NCI-H1436 treated with DMSO at 0.1 percent for 48 hours (cell line): Measurements from ENCODE around the gene UBR3.
"Not testable (repeated sequence)": the region's sequence is repeated elsewhere in the genome, so short reads cannot be mapped to it uniquely, and the experiment has no call there.

Experiments used
- DNase-seq: peaks from one replicate; lab custom pipeline; 2025; lab: John Stamatoyannopoulos, UW

The UBR3 gene

DNA sequence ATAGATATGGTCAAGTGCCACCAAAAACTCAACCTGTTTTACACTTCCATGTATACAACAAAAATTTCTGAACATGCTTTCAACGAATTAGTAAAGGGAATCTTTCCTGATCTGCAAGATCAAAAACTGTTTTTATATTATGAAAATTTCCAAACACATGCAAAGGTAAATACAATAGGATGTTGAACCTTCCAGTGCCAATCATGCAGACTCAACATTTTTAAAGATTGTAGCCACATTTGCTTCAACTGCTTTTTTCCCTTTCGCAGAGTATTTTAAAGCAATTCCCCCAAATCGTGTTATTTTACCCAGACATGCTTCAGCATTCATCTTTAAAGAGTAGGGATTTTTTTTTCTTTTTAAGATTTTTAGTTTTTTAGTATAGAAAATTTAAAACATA is 40.3 kb downstream of the UBR3 start:
- DNase-seq: no peak

DNA sequence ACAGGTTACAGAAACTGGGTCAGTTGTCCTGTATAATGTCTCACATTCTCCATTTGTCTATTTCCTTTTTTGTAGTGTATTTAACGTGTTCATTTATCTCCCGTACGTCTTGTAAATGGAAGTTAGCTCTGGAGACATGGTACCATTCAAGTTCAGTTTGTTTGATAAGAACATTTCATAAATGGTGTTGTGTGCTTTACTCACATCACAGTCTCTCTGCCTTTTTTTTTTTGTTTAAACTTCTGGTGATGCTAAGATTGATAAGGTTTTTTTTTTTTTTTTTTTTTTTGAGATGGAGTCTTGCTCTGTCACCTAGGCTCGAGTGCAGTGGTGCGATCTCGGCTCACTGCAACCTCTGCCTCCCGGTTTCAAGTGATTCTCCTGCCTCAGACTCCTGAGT is 41.7 kb downstream of the UBR3 start:
- DNase-seq: no peak

DNA sequence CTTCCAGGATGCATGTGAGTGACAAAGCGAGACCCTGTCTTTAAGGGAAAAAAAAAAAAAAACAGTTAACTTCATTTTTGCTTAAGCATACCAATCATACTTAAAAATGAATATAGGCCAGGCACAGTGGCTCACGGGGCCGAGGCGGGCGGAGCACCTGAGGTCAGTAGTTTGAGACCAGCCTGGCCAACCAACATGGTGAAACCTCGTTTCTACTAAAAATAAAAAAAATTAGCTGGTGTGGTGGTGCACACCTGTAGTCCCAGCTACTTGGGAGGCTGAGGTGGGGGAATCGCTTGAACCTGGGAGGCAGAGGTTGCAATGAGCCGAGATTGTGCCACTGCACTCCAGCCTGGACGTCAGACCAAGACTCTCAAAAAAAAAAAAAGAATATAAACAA is 44.1 kb downstream of the UBR3 start:
- DNase-seq: not testable (repeated sequence)

DNA sequence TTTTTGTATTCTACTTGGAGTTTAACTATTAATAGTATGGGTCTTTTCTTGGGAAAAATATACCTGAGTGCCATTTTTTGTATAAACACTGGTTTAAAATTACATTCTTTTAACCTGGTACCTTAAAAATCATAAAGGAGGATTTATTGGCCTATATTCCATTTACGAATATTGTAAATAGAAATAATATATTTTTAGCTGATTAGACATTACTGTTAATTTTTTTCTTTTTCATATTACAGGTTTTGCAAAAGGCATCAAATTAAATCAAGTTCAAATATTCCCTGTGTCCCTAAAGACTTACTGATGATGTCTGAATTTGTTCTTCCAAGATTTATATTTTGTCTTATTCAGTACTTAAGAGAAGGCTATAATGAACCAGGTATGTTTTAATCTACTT is 44.7 kb downstream of the UBR3 start:
- DNase-seq: no peak

DNA sequence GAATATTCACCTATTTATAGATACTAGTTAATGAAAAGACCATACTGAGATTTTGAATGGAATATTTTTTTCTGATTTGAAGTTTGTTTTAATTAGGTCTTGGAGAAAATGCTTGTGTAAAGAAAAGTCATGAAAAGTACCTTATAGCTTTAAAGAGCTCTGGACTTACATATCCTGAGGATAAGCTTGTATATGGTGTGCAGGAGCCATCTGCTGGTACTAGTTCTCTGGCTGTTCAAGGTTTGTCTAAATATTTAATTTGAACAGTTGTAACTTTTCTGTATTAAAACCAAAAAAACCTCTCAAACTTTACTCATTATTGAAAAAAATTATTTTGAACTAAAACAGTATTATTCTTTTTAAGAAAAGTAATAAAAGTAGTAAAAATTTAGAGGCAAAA is 50.1 kb downstream of the UBR3 start:
- no peak for DNase-seq

DNA sequence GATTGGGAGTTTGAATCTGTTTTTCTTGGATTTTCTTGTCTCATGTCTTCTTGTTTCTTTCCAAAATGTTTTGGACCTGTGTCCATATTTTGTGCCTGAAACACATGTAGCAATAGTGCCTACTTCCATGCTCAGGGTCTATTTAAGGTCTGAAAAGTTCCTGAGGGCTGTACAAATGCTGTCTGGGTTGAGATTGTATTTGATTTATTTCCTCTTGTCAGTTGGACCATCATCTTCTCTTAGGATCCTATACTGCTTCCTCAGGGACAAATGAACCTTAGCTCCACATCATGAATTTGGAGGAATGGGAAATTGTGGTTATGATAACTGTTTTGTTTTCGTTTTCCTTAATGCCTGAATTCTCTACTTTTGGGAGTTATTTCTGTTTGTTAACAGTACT is 59.9 kb downstream of the UBR3 start:
- DNase-seq: no peak

DNA sequence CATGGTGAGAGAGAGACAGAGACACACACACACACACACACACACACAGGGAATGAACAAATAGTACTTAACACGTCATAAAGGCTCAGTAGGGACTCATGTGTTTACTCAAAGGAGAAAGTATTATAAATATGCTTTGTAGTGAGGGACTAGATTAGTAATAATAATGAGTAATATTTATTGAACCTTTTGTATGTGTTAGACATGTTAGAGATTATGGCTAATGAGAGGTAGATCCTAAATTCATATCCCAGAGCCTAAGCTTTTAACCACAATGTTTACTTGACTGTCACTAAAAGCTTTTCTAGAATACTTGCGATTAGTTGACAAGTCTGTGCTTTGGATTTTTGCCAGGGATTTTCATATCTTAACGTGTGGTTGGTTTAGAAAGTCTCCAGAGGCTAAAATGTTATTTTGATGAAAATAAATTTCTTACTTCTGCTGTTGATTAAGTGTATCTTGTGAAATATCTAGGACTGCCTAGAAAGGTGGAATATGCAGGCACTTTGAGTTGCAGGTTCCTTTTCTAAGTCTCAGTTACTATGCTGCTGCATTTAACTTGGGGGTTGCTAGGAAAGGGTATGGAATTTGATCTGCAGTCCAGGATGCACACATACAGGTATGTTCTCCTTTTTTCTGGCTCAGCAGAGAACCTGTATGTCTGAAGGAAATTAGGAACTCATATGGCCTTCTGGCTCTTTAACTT is 64.5 kb downstream of the UBR3 start:
- DNase-seq: peak; percentile 69

DNA sequence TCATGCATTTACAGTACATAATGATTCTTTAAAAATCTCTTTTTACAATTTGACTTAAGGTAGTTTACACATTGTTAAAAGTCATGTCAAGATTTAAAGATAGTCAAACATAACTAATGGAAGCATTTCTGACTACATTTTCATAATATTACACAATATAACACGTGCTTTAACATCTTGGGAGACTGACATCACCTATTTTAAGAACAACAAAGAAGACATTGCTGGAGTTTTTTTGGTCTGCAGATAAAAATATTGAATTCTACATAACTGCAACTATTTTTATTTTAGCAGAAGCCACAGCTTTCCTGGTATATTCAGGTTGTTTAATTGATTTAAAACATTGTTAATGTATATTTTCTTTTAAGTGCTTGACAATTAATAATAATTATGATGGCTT is 65.7 kb downstream of the UBR3 start:
- DNase-seq: no peak

DNA sequence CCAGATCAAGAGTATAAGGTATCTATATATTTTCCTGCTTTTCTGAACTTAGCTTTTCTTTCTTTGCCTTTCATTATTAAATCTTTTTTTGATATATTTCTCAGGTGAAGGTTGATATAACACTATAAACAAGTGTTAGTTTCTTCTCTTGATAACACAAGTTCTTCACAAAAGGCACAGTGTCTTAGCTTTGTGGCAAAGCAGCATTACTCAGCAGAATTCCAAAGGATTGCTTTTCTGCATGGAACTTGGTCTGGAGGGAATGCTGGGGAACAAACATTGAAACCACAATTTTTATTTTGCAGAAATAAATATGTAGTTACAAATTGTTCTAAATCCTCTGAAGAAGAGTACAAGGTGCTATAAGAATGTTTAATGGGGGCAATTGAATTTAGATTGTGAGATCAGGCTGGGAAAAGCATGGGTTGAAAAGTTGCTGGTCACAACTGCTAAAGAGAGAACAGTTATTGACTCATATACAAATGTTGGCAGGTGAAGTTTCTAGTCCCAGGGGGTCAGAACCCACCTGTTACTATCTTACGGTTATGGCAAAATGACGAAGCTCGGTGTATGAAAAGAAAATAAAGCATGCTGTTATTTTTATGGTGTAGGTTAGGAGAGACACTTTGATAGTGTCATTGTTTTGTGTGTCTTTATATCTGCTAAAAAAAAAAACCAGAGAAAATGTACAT is 68.2 kb downstream of the UBR3 start:
- no peak for DNase-seq

DNA sequence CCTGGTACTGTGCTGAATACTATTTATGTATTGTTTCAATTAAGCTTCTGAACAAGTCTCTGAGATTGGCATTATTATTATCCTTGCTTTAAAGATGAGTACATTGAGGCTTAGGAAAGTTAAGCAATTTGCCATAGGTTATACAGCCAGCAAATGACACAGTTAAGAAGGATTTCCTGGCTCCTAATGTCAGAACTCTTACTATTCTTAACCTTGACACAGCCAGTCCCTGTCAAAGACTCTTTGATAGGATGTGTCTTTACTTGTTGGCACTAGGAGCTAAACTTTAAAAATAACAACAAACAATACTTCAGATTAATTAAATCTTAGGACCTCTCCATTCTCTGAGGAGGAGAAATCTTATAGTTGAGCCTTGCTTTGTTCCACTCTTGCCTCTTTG is 70.6 kb downstream of the UBR3 start:
- no peak for DNase-seq

DNA sequence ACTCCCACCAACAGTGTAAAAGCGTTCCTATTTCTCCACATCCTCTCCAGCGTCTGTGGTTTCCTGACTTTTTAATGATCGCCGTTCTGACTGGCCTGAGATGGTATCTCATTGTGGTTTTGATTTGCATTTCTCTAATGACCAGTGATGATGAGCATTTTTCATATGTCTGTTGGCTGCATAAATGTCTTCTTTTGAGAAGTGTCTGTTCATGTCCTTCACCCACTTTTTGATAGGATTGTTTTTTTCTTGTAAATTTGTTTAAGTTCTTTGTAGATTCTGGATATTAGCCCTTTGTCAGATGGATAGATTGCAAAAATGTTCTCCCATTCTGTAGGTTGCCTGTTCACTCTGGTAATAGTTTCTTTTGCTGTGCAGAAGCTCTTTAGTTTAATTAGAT is 72.8 kb downstream of the UBR3 start:
- DNase-seq: not testable (repeated sequence)

DNA sequence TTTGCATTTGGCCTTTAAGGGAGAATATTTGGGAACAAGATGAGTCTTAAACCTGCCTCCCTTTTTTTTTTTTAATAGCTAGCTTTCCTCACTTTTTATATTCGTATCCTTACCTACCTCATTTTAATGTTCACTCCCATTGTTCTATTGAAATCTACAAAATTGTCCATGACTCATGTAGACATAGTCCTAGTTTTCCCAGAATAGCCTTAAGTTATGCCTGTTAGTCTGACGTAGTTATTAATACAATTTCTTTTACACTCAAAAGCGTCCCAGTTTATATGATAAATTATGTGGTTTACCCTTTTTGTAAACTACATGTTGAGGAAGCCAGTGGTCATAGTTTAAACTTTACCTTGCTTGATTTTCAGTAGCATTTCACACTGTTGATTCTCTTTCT is 73.4 kb downstream of the UBR3 start:
- DNase-seq: no peak

DNA sequence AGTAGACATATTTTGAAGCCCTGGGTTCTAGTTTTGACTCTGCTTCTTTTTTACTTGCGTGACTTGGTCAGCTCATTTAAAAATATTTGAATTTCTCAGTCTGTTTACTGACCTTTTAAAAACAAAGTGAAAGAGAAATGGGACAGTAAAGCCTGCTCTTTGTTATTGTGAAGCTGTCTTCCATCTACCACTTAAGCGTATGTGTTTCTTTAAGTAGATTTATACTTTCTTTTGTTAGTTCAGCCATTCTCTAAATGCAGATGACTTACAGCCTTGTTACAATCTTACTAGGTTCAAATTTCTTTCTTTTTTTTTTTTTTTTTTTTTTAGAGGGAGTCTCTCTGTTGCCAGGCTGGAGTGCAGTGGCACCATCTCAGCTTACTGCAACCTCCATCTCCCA is 79.5 kb downstream of the UBR3 start:
- DNase-seq: no peak

DNA sequence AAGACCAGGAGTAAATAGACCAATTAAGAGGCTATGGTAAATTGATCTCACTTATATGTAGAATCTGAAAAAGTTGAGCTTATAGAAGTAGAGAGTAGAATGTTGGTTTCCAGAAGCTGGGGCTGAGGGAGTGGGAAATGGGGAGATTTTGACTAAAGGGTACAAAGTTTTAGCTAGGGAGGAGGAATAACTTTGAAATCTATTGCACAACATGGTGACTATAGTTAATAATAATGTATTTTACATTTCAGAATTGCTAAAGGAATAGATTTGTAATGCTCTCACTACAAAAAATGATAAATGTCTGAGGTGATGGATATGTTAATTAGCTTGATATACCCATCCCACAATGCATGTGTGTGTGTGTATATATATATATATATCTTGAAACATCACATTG is 82.1 kb downstream of the UBR3 start:
- DNase-seq: no peak

DNA sequence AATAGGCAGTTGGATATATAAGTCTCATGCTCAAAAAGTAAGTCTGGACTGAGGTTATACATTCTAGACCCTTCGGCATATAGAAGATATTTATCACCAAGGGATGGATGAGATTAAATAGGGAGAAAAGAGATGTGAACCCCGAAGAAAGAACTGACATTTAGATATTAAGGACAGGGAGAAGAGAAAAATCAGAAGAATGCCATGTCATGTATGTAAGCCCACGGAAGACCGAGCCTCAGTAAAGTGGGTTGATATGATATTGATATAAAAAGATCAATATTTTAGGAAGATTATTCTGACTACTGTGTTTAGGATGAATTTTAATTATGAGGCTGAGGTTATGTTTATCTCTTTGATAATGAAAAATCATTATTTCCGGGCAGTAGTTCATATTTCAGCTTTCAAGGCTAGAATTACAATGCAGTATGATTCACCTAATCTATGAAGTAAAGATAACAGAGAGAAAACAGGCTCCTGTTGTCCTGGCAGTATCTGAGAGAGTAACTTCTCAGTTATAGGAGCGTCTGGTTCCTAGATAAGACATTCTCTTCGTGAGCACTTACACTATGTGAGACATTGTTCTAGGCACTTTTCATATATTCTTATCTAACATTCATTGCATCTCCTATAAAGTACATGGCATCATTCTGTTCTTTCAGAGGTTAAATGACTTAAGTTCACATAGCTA is 83.0 kb downstream of the UBR3 start:
- no peak for DNase-seq

DNA sequence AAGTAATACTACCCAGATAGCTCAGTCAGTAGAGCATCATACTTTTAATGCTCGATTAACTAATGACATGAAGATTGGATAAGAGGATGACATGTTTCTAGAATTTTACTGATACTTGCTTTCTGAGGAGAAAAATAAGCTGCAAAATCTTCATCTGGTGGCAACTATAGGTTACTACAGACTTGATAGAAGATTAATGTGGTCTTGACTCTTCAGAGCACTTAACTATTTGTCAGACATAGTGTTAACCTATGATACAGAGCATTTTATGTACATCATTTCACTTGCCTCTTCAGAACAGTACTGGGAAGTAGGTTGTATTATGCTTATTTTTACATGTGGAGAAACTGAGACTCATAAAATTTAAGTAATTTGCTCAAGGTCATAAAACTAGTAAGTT is 83.9 kb downstream of the UBR3 start:
- no peak for DNase-seq

DNA sequence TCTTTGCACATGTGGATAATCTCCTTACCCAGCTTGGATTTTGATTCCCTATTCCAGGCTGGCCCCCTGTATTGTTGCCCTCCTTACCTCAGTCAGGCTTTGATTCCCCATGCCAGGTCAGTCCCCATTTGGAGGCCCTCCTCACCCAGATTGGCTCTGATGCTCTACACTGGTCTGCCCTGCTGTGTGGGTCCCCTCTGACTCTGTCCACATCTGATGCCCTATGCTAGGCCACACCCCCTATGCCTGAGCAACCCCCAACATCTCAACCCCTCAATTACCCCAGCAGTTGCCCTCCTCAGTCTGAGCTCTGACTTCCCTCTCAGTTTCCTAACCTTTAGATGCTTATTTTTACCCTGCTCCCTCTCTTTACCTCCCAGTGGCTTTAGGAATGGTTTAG is 89.4 kb downstream of the UBR3 start:
- no peak for DNase-seq

DNA sequence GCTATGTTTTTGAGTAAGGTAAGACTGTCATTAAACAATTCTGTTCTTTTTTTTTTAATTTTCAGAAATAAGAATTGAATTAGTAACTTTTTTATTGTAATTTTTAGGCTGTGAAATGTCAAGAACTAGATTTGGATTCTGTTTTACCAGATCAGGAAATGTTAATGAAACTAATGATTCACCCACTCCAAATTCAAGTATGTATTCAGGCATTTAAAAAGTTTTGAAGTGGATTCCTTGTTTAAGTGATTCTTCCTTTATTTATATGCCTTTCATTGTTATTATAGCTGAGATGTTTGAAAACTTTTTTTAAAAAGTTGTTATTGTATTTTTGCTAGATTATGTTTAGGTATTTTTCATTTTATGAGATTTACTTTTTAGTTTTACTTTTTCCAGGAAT is 96.7 kb downstream of the UBR3 start:
- DNase-seq: no peak

DNA sequence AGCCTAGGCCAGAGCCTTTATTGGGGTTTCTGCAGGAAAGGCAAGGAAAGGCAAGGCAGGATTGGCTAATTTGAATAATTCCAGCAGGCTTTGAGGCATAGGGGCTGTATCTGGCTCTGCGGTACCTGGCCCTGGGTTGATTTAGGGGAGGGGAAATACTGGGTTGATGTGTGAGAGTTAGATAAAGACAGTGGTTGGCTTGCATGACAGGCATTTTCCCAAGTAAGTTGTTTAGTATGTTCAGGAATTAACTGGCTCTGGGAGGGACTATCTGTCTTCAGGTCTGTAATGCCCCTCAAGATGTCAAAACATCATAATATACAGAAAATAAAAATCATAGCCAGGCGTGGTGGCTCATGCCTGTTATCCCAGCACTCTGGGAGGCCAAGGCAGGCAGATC is 98.7 kb downstream of the UBR3 start:
- no peak for DNase-seq

DNA sequence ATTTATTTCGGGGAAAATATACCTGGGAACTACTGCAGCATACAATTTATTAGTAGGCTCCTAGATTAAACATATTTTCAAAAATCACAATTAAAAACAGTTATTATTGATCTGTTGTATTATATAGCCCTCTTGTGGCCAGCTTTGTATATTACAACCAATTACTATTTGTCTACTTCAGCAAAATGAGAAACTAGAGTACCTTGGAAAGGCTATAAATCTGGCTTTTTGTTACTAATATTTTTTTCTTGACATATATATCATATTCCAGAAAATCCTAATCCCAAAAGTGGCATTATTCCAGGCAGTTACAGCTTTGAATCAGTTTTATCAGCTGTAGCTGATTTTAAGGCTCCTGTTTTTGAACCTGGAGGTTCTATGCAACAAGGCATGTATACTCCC is 101.2 kb downstream of the UBR3 start:
- no peak for DNase-seq

DNA sequence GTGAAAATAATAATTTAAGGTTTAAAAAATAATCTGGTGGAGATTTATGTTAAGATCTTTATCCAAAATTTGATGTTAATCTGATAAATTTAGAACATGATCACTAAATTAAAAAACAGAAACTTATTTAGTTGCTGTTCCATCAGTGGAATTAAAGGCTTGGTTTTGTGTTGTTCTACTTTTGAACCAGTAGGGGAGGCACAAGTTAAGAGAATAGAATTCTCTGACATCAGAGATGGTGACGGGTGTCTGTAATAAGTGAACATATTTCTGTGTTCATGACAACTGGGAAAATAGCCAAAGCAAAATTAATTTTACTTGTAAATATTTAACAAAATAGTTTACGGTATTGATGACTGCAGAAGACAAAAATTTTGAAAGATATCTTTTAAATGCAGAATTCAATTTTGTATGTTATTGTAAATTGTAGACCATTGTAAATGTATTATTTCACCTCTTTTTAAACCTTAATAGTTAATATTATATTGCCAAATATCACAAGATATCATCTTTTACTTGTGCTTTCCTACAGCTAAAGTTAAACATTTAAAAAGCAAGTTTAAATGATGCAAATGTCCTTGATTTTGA is 106.0 kb downstream of the UBR3 start:
- peak; percentile 30 for DNase-seq

DNA sequence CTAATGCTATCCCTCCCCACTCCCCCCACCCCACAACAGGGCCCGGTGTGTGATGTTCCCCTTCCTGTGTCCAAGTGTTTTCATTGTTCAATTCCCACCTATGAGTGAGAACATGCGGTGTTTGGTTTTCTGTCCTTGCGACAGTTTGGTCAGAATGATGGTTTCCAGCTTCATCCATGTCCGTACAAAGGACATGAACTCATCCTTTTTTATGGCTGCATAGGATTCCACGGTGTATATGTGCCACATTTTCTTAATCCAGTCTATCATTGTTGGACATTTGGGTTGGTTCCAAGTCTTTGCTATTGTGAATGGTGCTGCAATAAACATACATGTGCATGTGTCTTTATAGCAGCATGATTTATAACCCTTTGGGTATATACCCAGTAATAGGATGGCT is 109.4 kb downstream of the UBR3 start:
- not testable (repeated sequence) for DNase-seq

DNA sequence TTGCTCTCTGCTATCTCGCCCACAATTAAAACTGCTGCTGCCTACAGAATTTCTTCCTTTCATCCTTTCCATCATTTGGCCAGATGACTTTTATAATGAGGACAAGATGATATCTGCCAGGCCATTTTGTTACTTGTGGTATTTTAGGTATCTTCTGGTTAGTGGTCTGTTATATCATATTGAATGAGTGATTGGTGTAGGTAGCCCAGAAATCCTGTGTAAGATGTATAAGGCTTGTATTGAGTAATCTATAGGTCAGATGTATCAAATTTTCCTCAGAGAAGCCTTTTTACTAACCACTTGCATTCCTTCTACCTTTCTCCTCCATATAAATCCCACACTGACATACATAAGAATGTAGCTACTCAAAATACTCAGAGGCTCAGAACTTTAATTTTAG is 118.3 kb downstream of the UBR3 start:
- DNase-seq: no peak
